Vagina (tissue), 2 donors: ENCODE data around the gene PKN3. TPM values are rescaled to one million over a fixed set of nuclear protein-coding genes. Genes with fewer than 3 reads are reported as not detected.

Experiments
- DNase-seq, 2 donors: peaks; one replicate each; pipeline ENCODE4 v3.0.0-alpha.2; 2017; ENCODE audit errors: extremely low spot score in 2 of 2
- H3K27ac ChIP-seq: fragments of 200-600 bp; sonication (generic); one replicate; pipeline ENCODE4 v1.5.1; 2019
- H3K27me3 ChIP-seq: fragments of 200-600 bp; sonication (generic); one replicate; pipeline ENCODE4 v1.5.1; 2019
- H3K36me3 ChIP-seq, 2 donors: fragments of 200-600 bp; sonication (generic); one replicate each; pipeline ENCODE4 v1.5.1; 2017 to 2019
- H3K4me1 ChIP-seq: fragments of 200-600 bp; sonication (generic); one replicate; pipeline ENCODE4 v1.5.1; 2019
- H3K4me3 ChIP-seq, 2 donors: fragments of 200-600 bp; sonication (generic); 1 replicate in 1 of 2; 2 replicates in 1 of 2; pipeline ENCODE4 v1.5.1; 2016 to 2019
- H3K9me3 ChIP-seq: fragments of 200-600 bp; sonication (generic); one replicate; pipeline ENCODE4 v1.5.1; 2019
- POLR2A ChIP-seq, 2 donors: fragments of 450-650 bp; IDR thresholded peaks; one replicate each; pipeline ENCODE4 v1.6.1; 2017; ENCODE audit warnings: antibody characterized with exemption in 2 of 2, mild to moderate bottlenecking in 2 of 2, moderate library complexity in 2 of 2
- POLR2AphosphoS5 ChIP-seq, 2 donors: sonication (generic); formaldehyde crosslinking; IDR thresholded peaks; one replicate each; pipeline ENCODE4 v1.9.0; 2017; ENCODE audit warnings: antibody characterized with exemption in 2 of 2, mild to moderate bottlenecking in 2 of 2, low read depth in 1 of 2; ENCODE audit not compliant: insufficient read depth in 1 of 2
- intact Hi-C: fragments of 100-400 bp; cut with DNase I; formaldehyde crosslinking; loops from one replicate; pipeline ENCODE4 v1.15.1; 2023
- total RNA-seq: library from RNA; depleted of rRNA; stranded (reverse); fragments of >200 nt; gene quantifications from one replicate; pipeline ENCODE4 v1.2.3, GENCODE V29; 2016
- TF ChIP-seq, protein P1 (sequence below), 3 experiments: fragments of 450-650 bp in 2 of 3; fragments of 200-600 bp in 1 of 3; sonication (generic) in 1 of 3; IDR thresholded peaks; one replicate each; pipeline ENCODE4 v1.5.1; 2017 to 2019; ENCODE audit warnings: antibody characterized with exemption in 3 of 3, mild to moderate bottlenecking in 2 of 3, moderate library complexity in 2 of 3

Gene PKN3
- total RNA-seq, 1 donor from 2014 or later: 8.3 TPM

DNA sequence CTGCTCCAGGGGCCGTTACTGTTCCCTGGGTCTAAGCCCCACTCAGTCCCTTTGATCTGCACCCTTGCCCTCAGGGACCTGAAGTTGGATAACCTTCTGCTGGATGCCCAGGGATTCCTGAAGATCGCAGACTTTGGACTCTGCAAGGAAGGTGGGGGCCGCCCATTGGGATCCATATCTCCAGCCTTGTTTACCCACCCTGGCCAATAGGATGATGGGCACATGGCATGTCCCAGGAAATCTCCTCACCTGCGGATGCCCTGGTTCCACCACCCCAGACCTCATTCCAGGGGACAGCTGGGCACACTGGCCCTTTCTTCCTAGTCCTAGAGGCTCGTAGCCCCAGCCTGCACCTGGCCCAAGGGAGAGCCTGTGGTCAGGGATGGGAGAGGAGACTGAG is 16.2 kb downstream of the PKN3 start:
- no peaks in the 10 kb centered on the region for H3K36me3 ChIP-seq
- no peak overlapping the region for H3K4me3 ChIP-seq
- DNase-seq: no peak
- no peak overlapping the region for H3K27ac ChIP-seq
- intact Hi-C loops: no loop called here
- no peaks in the 10 kb centered on the region for H3K27me3 ChIP-seq
- no peaks in the 10 kb centered on the region for H3K9me3 ChIP-seq
- peaks cover 10% of the 10 kb centered on the region for H3K4me1 ChIP-seq
- TF ChIP-seq, protein P1, sequence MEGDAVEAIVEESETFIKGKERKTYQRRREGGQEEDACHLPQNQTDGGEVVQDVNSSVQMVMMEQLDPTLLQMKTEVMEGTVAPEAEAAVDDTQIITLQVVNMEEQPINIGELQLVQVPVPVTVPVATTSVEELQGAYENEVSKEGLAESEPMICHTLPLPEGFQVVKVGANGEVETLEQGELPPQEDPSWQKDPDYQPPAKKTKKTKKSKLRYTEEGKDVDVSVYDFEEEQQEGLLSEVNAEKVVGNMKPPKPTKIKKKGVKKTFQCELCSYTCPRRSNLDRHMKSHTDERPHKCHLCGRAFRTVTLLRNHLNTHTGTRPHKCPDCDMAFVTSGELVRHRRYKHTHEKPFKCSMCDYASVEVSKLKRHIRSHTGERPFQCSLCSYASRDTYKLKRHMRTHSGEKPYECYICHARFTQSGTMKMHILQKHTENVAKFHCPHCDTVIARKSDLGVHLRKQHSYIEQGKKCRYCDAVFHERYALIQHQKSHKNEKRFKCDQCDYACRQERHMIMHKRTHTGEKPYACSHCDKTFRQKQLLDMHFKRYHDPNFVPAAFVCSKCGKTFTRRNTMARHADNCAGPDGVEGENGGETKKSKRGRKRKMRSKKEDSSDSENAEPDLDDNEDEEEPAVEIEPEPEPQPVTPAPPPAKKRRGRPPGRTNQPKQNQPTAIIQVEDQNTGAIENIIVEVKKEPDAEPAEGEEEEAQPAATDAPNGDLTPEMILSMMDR (IDR thresholded peaks at IDR 0.05): no peak

DNA sequence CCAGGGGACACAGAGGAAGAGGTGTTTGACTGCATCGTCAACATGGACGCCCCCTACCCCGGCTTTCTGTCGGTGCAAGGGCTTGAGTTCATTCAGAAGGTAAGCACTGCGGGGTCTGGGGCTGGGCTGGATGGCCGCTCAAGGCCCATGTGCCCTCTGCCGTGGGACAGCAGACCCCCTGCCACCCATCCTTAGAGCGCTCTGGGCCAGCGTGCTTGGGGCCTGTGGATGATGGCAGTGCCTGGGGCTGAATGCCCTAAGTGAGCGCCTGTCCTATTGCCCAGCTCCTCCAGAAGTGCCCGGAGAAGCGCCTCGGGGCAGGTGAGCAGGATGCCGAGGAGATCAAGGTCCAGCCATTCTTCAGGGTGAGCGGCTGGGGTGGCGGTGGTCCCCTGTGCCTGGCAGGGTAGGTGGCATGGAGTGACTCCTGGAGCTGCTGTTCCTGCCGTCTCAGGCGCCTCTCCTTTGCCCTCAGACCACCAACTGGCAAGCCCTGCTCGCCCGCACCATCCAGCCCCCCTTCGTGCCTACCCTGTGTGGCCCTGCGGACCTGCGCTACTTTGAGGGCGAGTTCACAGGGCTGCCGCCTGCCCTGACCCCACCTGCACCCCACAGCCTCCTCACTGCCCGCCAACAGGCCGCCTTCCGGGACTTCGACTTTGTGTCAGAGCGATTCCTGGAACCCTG is 17.8 kb downstream of the PKN3 start:
- Histone ChIP-seq H3K4me1 (peaks cover 21% of the 10 kb centered on the region), H3K36me3 (no peaks in the 10 kb centered on the region), H3K27me3 (no peaks in the 10 kb centered on the region), H3K4me3 (no peak overlapping the region), H3K9me3 (no peaks in the 10 kb centered on the region), H3K27ac (no peak overlapping the region)
- intact Hi-C loops: no loop called here
- no peak for DNase-seq
- TF ChIP-seq POLR2AphosphoS5 (IDR thresholded peaks at IDR 0.05; ENCODE audit: insufficient read depth in 1 of 2, low read depth in 1 of 2) (no peak), POLR2A (IDR thresholded peaks at IDR 0.05) (no peak)
- TF ChIP-seq, protein P1 (IDR thresholded peaks at IDR 0.05): no peak

DNA sequence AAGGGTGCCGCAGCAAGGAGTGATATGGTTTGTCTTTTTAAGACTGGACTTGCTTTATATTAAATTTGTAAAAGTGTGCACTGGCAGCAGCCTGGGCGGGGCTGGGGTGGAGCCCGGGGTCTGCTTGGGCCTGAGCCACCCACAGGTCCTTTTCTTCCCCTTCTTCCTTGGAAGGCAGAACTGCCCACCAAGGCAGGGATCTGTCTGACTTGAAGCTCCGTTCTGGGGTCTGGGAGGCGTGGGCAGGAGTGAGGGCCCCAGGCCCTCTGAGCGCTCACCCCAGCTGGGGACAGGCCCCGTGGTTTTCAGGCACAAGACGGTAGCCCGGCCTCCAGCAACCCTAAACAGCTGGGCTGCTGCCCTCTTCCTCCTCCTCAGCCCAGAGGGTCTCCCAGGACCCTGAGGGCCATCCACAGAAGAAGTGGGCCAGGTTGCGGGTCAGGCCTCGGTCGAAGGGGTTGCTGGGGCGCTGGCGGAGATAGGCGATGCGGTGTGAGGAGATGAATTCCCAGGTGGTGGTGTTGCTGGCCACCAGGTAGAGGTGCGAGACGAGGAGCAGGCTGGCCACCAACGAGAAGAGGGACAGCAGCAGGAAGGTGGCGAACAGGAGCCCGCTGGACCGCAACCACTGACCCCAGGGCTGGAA is 18.7 kb downstream of the PKN3 start:
- Histone ChIP-seq H3K36me3 (no peaks in the 10 kb centered on the region), H3K4me3 (no peak overlapping the region), H3K27me3 (no peaks in the 10 kb centered on the region), H3K27ac (no peak overlapping the region), H3K4me1 (peaks cover 23% of the 10 kb centered on the region), H3K9me3 (no peaks in the 10 kb centered on the region)
- TF ChIP-seq, protein P1 (IDR thresholded peaks at IDR 0.05): no peak
- TF ChIP-seq POLR2A (IDR thresholded peaks at IDR 0.05) (no peak), POLR2AphosphoS5 (IDR thresholded peaks at IDR 0.05; ENCODE audit: insufficient read depth in 1 of 2, low read depth in 1 of 2) (no peak)
- DNase-seq: no peak
- intact Hi-C loops: no loop called here

DNA sequence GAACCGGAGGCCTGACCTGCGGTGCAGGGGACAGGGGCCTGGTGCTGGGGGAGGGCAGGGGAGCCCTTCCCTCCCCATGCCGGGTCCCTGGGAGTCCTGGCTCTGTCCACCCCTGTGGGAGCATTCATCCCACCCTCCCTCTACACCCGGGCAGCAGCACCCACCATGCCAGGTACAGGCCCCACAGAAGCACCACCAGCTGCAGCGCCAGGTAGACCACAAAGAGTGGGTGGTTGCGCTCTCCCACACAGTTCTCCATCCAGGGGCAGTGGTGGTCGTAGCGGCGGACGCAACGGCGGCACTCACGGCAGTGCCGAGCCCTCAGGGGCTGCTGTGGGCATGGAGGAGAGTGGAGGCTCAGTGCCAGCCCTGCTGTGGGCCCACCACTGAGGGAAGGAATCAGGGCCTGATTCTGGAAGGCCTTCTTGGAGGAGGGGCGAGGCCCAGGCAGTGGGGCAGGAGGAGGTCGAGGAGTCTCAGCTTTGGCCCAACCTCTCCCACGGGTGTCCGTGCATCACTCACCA is 19.2 kb downstream of the PKN3 start:
- no peaks in the 10 kb centered on the region for H3K27me3 ChIP-seq
- no peak for TF ChIP-seq POLR2A (IDR thresholded peaks at IDR 0.05)
- no peak for TF ChIP-seq POLR2AphosphoS5 (IDR thresholded peaks at IDR 0.05; ENCODE audit: insufficient read depth in 1 of 2, low read depth in 1 of 2)
- TF ChIP-seq, protein P1 (IDR thresholded peaks at IDR 0.05): no peak
- intact Hi-C loops: no loop called here
- no peak for DNase-seq
- no peaks in the 10 kb centered on the region for H3K9me3 ChIP-seq
- H3K36me3 ChIP-seq: no peaks in the 10 kb centered on the region
- no peak overlapping the region for H3K4me3 ChIP-seq
- H3K27ac ChIP-seq: no peak overlapping the region
- peaks cover 23% of the 10 kb centered on the region for H3K4me1 ChIP-seq
